Measurements from ENCODE around the gene NLE1.

Gene NLE1

GRCh38 chr17:35084987-35085386, 57.1 kb downstream of the NLE1 start:
- no peak for DNase-seq

- DNase-seq: no peak
Observed at GRCh38 chr17:35083071-35083470, 59.0 kb downstream of the NLE1 start.

- peak; percentile 77 for DNase-seq
Observed at GRCh38 chr17:35082073-35082657, 59.9 kb downstream of the NLE1 start.

GRCh38 chr17:35081638-35082037, 60.5 kb downstream of the NLE1 start:
- no peak for DNase-seq

GRCh38 chr17:35080536-35080935, 61.6 kb downstream of the NLE1 start:
- no peak for DNase-seq

GRCh38 chr17:35079547-35080423, 62.3 kb downstream of the NLE1 start:
- no peak for DNase-seq

Measured in DMS 273 treated with DMSO at 0.1 percent for 48 hours (cell line).